ENCODE data around the gene CALCB. TPM values are rescaled to one million over a fixed set of nuclear protein-coding genes. Genes with fewer than 3 reads are reported as not detected.

CALCB gene
- total and polyA plus RNA-seq, 11 donors, result 0.11 to 1.3 (median 0.37) TPM; not detected in 4

DNA sequence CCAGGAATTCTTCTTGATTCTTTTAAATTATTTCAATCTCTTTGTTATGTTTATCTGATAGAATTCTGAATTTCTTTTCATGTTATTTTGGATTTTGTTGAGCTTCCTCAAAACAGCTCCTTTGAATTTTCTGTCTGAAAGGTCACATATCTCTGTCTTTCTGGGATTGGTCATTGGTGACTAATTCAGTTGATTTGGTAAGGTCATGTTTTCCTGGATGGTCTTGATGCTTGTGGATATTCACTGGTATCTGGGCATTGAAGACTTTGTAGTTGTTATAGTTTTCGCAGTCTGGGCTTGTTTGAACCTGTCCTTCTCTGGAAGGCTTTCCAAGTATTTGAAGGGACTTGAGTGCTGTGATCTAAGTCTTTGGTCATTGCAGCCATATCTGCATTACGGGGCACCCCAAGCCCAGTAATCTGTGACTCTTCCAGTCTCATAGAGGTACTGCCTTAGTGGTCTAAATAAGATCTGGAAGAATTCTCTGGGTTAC, 22.4 kb downstream of the CALCB start:
- Histone ChIP-seq H3K36me3 (no peaks in the 10 kb centered on the region), H3K4me3 (no peak overlapping the region), H3K9me3 (no peaks in the 10 kb centered on the region), H3K27ac (no peak overlapping the region), H3K27me3 (peaks cover 0 to 22% (median 8%) of the 10 kb centered on the region in 9 donors), H3K4me1 (no peaks in the 10 kb centered on the region)
- TF ChIP-seq POLR2A (IDR thresholded peaks at IDR 0.05) (no peak), CTCF (IDR thresholded peaks at IDR 0.05) (no peak)
- DNase-seq, result no peak
- intact Hi-C loops (cut with DNase I), result no loop called here
- ATAC-seq, result no peak
- WGBS, 4 donors, result 88 to 94% (median 91%) methylated on average over 2 of the region's 2 CpGs

DNA sequence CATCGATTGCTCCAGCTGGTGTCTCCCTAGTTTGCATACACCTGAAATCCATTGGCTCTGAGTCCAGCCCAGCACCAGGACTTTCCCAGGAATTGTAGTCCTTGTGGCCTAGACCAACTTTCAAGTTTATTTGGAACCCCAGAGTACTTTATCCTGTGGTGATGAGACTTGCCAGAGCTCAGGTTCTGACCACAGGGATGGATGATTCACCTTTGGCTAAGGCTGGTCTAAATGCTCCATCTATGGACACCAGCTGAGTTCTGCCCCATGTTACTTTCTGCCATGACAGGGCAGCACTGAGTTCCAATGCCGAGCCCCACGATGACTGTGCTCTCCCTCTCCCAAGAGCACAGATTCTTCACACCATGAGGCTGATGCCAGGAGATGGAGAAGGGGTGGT, 24.0 kb downstream of the CALCB start:
- Histone ChIP-seq H3K27ac (no peak overlapping the region), H3K36me3 (no peaks in the 10 kb centered on the region), H3K9me3 (no peaks in the 10 kb centered on the region), H3K4me3 (no peak overlapping the region), H3K4me1 (no peaks in the 10 kb centered on the region), H3K27me3 (peaks cover 0 to 23% (median 9%) of the 10 kb centered on the region in 9 donors)
- no peak for TF ChIP-seq CTCF (IDR thresholded peaks at IDR 0.05)
- TF ChIP-seq POLR2A (IDR thresholded peaks at IDR 0.05), result no peak
- intact Hi-C loops (cut with DNase I), result no loop called here
- 77 to 93% (median 82%) methylated on average over 3 of the region's 3 CpGs for WGBS, 4 donors
- no peak for ATAC-seq
- no peak for DNase-seq

GRCh38 chr11:15099267-15099666, 25.9 kb downstream of the CALCB start:
- Histone ChIP-seq H3K4me1 (no peaks in the 10 kb centered on the region), H3K36me3 (no peaks in the 10 kb centered on the region), H3K27ac (no peak overlapping the region), H3K27me3 (peaks cover 0 to 23% (median 9%) of the 10 kb centered on the region in 9 donors), H3K9me3 (peaks cover 0 to 13% (median 0%) of the 10 kb centered on the region in 12 donors), H3K4me3 (no peak overlapping the region)
- no peak for ATAC-seq
- intact Hi-C loops (cut with DNase I), result no loop called here
- TF ChIP-seq CTCF (IDR thresholded peaks at IDR 0.05) (no peak), POLR2A (IDR thresholded peaks at IDR 0.05) (no peak)
- DNase-seq, result no peak

DNA sequence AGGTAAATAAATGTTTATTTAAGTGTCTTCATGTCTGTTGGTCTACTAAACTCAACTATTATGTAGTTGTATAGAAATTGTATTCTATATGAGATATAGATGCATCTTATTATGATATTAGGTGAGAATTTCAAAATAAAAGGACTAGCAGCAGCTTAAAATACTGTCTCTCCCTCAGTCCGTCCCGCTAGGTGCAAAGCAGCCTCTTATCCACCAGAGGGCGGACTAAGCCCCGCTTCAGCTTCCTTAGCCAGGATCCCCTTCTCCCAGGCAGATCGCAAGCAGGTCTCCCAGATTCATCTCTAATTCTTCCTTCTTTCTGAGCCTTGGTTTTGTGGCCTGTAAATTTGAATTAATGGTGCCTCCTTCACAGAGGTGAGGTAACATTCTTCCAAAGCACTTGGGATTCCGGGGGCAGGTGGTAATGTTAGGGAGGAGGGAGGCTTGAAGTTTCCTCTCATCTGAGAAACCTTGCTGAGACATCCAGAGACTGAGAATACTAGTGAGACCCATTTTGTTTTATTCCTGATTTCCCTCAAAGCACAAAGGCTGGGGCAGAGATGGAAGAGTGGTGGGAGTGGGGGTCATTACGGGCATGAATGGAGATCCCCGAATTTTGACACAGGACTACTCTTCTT, 27.8 kb downstream of the CALCB start:
- no peaks in the 10 kb centered on the region for H3K4me1 ChIP-seq
- 19 to 26% (median 24%) methylated on average over 8 of the region's 8 CpGs for WGBS, 4 donors
- intact Hi-C loops (cut with DNase I), result loop anchor here (1.0 to 2.0 kb wide), 3 partner anchors 106 to 110 kb away; no protein-coding TSS in a partner anchor

More for the DNA sequence above, 27.8 kb downstream of the CALCB start:
- Histone ChIP-seq H3K4me3 (no peak overlapping the region), H3K36me3 (no peaks in the 10 kb centered on the region), H3K27ac (no peak overlapping the region), H3K27me3 (peaks cover 0 to 22% (median 9%) of the 10 kb centered on the region in 9 donors), H3K9me3 (peaks cover 0 to 14% (median 0%) of the 10 kb centered on the region in 12 donors)
- TF ChIP-seq POLR2A (IDR thresholded peaks at IDR 0.05), result no peak
- peak; percentile 84 to 94 (median 90) for TF ChIP-seq CTCF (IDR thresholded peaks at IDR 0.05)
- peak; percentile 40 to 71 (median 54) for DNase-seq
- ATAC-seq, result peak in 3 of 4 donors; percentile 82 to 85 (median 85)
